Esophagus muscularis mucosa (tissue), 4 donors: Measurements from ENCODE around the gene ARFRP1. TPM values are rescaled to one million over a fixed set of nuclear protein-coding genes. Genes with fewer than 3 reads are reported as not detected.

Source experiments
- DNase-seq: peaks from one replicate; pipeline ENCODE4 v3.0.0-alpha.2; 2017; ENCODE audit errors: extremely low spot score
- H3K27ac ChIP-seq, 4 donors: fragments of 200-600 bp; sonication (generic); replicated peaks in 1 of 4; 1 replicate in 3 of 4; 2 replicates in 1 of 4; pipeline ENCODE4 v1.5.1; 2016 to 2019; ENCODE audit warnings: mild to moderate bottlenecking in 1 of 4
- H3K27me3 ChIP-seq, 4 donors: fragments of 200-600 bp; sonication (generic); one replicate each; pipeline versions ENCODE4 v1.5.1 to v1.6.0; 2016 to 2019
- H3K36me3 ChIP-seq, 4 donors: fragments of 200-600 bp; sonication (generic); one replicate each; pipeline ENCODE4 v1.5.1; 2016 to 2019
- H3K4me1 ChIP-seq, 4 donors: fragments of 200-600 bp; sonication (generic); one replicate each; pipeline ENCODE4 v1.5.1; 2016 to 2019
- H3K4me3 ChIP-seq, 4 donors: fragments of 200-600 bp; sonication (generic); 1 replicate in 2 of 4; 2 replicates in 2 of 4; pipeline ENCODE4 v1.5.1; 2016 to 2019; ENCODE audit warnings: mild to moderate bottlenecking in 4 of 4, moderate library complexity in 1 of 4
- H3K9me3 ChIP-seq, 4 donors: fragments of 200-600 bp; sonication (generic); 1 replicate in 3 of 4; 2 replicates in 1 of 4; pipeline ENCODE4 v1.5.1; 2016 to 2019
- EP300 ChIP-seq: sonication (generic); formaldehyde crosslinking; IDR thresholded peaks from one replicate; pipeline ENCODE4 v1.6.1; 2017; ENCODE audit warnings: antibody characterized with exemption
- POLR2A ChIP-seq: fragments of 450-650 bp; IDR thresholded peaks from one replicate; pipeline ENCODE4 v1.6.1; 2017; ENCODE audit warnings: antibody characterized with exemption, moderate library complexity, mild to moderate bottlenecking, low read depth
- POLR2AphosphoS5 ChIP-seq, 2 donors: sonication (generic); formaldehyde crosslinking; IDR thresholded peaks; one replicate each; pipeline ENCODE4 v1.6.1; 2017; ENCODE audit warnings: antibody characterized with exemption in 2 of 2
- WGBS: methylation state at CpG from one replicate; pipeline ENCODE4 v1.1.5; 2018; 5-methylcytosine and 5-hydroxymethylcytosine counted together
- intact Hi-C: fragments of 100-400 bp; cut with DNase I; formaldehyde crosslinking; loops from one replicate; pipeline ENCODE4 v1.15.1; 2023
- total RNA-seq, 4 donors: library from RNA; depleted of rRNA; stranded (reverse); fragments of >200 nt; gene quantifications; one replicate each; pipeline versions ENCODE4 v1.1.0 to v1.2.1, GENCODE V29; 2016
- TF ChIP-seq, protein P1 (sequence below), 3 experiments: fragments of 200-600 bp in 2 of 3; fragments of 450-650 bp in 1 of 3; sonication (generic) in 2 of 3; IDR thresholded peaks; one replicate each; pipeline ENCODE4 v1.5.1; 2017 to 2019; ENCODE audit warnings: antibody characterized with exemption in 3 of 3, mild to moderate bottlenecking in 2 of 3, moderate library complexity in 1 of 3

ARFRP1 gene
- total RNA-seq, 4 donors from 2014 or later = 34.1 to 46.5 (median 44.6) TPM

DNA sequence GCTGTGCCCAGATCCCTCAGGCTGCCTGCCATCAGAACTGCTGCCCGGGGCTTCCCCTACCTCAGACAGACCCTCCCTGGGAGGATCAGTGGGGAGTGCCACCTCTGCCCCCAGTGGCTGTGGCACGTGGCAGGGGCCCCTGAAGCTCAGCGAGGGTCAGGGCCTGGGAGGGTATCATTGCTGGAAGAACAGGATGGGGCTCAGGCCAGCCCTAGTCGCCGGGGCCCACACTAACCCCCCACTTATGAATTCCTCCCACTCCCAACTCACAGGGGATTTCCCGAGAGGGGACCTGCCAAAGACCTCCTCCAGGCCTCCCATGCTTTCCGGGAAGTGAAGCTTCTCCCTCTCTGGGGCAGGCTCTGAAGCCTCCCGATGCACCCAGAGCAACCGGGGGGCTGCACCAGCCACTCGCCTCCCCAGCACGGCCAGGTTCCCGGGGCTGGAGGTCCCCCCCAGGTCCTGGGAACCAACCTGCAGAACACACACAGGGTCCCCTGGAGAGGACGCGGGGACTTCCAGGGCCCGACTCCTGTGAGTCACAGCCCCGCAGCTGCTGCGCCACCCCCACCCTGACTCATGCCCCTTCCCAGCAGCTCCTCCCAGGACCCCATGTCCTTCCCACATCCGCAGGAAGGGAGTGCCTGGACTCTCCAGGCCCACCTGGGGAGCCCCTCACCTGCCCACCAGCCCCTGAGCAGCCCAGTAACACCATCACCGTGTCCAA lies 8.9 kb downstream of the ARFRP1 start:
- no peak for DNase-seq
- peaks cover 47 to 63% (median 52%) of the 10 kb centered on the region in 4 donors for H3K4me1 ChIP-seq
- H3K27ac ChIP-seq = peak overlapping the region; percentile 18 to 72 (median 48)
- H3K27me3 ChIP-seq = no peaks in the 10 kb centered on the region
- peak; percentile 22 to 65 for TF ChIP-seq POLR2AphosphoS5 (IDR thresholded peaks at IDR 0.05)
- TF ChIP-seq EP300 = peak; percentile 11
- TF ChIP-seq, protein P1, sequence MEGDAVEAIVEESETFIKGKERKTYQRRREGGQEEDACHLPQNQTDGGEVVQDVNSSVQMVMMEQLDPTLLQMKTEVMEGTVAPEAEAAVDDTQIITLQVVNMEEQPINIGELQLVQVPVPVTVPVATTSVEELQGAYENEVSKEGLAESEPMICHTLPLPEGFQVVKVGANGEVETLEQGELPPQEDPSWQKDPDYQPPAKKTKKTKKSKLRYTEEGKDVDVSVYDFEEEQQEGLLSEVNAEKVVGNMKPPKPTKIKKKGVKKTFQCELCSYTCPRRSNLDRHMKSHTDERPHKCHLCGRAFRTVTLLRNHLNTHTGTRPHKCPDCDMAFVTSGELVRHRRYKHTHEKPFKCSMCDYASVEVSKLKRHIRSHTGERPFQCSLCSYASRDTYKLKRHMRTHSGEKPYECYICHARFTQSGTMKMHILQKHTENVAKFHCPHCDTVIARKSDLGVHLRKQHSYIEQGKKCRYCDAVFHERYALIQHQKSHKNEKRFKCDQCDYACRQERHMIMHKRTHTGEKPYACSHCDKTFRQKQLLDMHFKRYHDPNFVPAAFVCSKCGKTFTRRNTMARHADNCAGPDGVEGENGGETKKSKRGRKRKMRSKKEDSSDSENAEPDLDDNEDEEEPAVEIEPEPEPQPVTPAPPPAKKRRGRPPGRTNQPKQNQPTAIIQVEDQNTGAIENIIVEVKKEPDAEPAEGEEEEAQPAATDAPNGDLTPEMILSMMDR (IDR thresholded peaks at IDR 0.05) = no peak
- no peak for TF ChIP-seq POLR2A
- peaks cover 7 to 71% (median 52%) of the 10 kb centered on the region in 4 donors for H3K36me3 ChIP-seq
- H3K4me3 ChIP-seq = peak overlapping the region in 2 of 4 donors; percentile 14 to 33
- intact Hi-C loops = no loop called here
- WGBS = 39% methylated on average over 13 of the region's 19 CpGs
- no peaks in the 10 kb centered on the region for H3K9me3 ChIP-seq

DNA sequence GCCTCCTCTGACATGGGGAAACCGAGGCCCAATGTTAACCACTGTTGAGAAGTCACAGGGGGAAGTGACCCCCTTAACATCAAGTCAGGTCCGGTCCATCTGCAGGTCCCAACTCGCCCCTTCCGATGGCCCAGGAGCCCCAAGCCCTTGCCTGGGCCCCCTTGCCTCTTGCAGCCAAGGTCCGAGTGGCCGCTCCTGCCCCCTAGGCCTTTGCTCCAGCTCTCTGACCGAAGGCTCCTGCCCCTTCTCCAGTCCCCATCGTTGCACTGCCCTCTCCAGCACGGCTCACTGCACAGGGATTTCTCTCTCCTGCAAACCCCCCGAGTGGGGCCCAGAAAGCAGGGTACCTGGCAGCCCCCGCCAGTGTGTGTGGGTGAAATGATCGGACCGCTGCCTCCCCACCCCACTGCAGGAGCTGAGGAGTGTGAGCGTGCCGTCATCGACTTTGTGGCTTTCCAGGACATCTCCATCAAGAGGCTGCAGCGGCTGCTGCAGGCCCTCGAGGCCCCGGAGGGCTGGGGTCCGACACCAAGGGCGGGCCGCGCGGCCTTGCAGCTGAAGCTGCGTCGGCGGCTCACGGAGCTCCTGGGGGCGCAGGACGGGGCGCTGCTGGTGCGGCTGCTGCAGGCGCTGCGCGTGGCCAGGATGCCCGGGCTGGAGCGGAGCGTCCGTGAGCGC lies 9.8 kb downstream of the ARFRP1 start:
- peak overlapping the region in 2 of 4 donors; percentile 62 to 72 for H3K27ac ChIP-seq
- H3K4me1 ChIP-seq = peaks cover 49 to 65% (median 52%) of the 10 kb centered on the region in 4 donors
- intact Hi-C loops = no loop called here
- no peak for DNase-seq
- H3K27me3 ChIP-seq = no peaks in the 10 kb centered on the region
- TF ChIP-seq POLR2A (no peak), EP300 (no peak), POLR2AphosphoS5 (IDR thresholded peaks at IDR 0.05) (no peak)
- TF ChIP-seq, protein P1 (IDR thresholded peaks at IDR 0.05) = no peak
- H3K9me3 ChIP-seq = no peaks in the 10 kb centered on the region
- H3K4me3 ChIP-seq = peak overlapping the region in 3 of 4 donors; percentile 38 to 49 (median 40)
- WGBS = 76% methylated on average over 28 of the region's 40 CpGs
- H3K36me3 ChIP-seq = peaks cover 7 to 66% (median 47%) of the 10 kb centered on the region in 4 donors

DNA sequence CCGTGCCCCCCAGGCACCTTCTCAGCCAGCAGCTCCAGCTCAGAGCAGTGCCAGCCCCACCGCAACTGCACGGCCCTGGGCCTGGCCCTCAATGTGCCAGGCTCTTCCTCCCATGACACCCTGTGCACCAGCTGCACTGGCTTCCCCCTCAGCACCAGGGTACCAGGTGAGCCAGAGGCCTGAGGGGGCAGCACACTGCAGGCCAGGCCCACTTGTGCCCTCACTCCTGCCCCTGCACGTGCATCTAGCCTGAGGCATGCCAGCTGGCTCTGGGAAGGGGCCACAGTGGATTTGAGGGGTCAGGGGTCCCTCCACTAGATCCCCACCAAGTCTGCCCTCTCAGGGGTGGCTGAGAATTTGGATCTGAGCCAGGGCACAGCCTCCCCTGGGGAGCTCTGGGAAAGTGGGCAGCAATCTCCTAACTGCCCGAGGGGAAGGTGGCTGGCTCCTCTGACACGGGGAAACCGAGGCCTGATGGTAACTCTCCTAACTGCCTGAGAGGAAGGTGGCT lies 10.4 kb downstream of the ARFRP1 start:
- no peak for DNase-seq
- peak overlapping the region; percentile 32 to 49 (median 39) for H3K4me3 ChIP-seq
- intact Hi-C loops = no loop called here
- H3K4me1 ChIP-seq = peaks cover 50 to 70% (median 54%) of the 10 kb centered on the region in 4 donors
- TF ChIP-seq, protein P1 (IDR thresholded peaks at IDR 0.05) = no peak
- TF ChIP-seq POLR2A (no peak), EP300 (no peak), POLR2AphosphoS5 (IDR thresholded peaks at IDR 0.05) (no peak)
- WGBS = 51% methylated on average over 4 of the region's 7 CpGs
- no peaks in the 10 kb centered on the region for H3K9me3 ChIP-seq
- peak overlapping the region in 1 of 4 donors; percentile 16 for H3K27ac ChIP-seq
- peaks cover 7 to 61% (median 44%) of the 10 kb centered on the region in 4 donors for H3K36me3 ChIP-seq
- no peaks in the 10 kb centered on the region for H3K27me3 ChIP-seq

DNA sequence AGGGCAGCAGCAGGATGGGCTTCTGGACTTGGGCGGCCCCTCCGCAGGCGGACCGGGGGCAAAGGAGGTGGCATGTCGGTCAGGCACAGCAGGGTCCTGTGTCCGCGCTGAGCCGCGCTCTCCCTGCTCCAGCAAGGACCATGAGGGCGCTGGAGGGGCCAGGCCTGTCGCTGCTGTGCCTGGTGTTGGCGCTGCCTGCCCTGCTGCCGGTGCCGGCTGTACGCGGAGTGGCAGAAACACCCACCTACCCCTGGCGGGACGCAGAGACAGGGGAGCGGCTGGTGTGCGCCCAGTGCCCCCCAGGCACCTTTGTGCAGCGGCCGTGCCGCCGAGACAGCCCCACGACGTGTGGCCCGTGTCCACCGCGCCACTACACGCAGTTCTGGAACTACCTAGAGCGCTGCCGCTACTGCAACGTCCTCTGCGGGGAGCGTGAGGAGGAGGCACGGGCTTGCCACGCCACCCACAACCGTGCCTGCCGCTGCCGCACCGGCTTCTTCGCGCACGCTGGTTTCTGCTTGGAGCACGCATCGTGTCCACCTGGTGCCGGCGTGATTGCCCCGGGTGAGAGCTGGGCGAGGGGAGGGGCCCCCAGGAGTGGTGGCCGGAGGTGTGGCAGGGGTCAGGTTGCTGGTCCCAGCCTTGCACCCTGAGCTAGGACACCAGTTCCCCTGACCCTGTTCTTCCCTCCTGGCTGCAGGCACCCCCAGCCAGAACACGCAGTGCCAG lies 11.0 kb downstream of the ARFRP1 start, which contains the start of gene TNFRSF6B:
TSS of gene TNFRSF6B (plus strand) at position 25 of the 729 bp plus-strand sequence. CDS start at position 141, 116 bp downstream.
- H3K27ac ChIP-seq = peak within 1 kb of the TSS in 3 of 4 donors; percentile 16 to 43 (median 23)
- no peaks in the 10 kb centered on the region for H3K27me3 ChIP-seq
- no peak for DNase-seq
- TF ChIP-seq EP300 (no peak), POLR2AphosphoS5 (IDR thresholded peaks at IDR 0.05) (peak in 1 of 2 donors; percentile 35)
- peak within 1 kb of the TSS; percentile 32 to 49 (median 39) for H3K4me3 ChIP-seq
- WGBS = 17% methylated on average over 1 of the region's 52 CpGs
- H3K4me1 ChIP-seq = peaks cover 50 to 72% (median 60%) of the 10 kb centered on the region in 4 donors
- H3K9me3 ChIP-seq = no peaks in the 10 kb centered on the region
- H3K36me3 ChIP-seq = peaks cover 7 to 55% (median 42%) of the 10 kb centered on the region in 4 donors
- intact Hi-C loops = no loop called here
